NCI-H1694 treated with DMSO at 0.1 percent for 48 hours (cell line): ENCODE measurements around the gene PRTFDC1.
A peak's percentile ranks its signal among the peaks of the same experiment; 100 is the strongest.
"Not testable (repeated sequence)": the region's sequence is repeated elsewhere in the genome, so short reads cannot be mapped to it uniquely, and the experiment has no call there.

Source experiments
- DNase-seq: peaks from one replicate; lab custom pipeline; 2025; lab: John Stamatoyannopoulos, UW

Gene PRTFDC1

GRCh38 chr10:24952143-24952706, at the start of gene PRTFDC1:
Gene PRTFDC1, minus strand, starts transcription at chr10:24952606. Its CDS starts 31 bp downstream, at chr10:24952575.
- DNase-seq: peak; percentile 20

- DNase-seq: no peak
Observed at GRCh38 chr10:24998044-24998443, 45.6 kb upstream of the PRTFDC1 start.

- no peak for DNase-seq
Observed at GRCh38 chr10:24995072-24995471, 42.7 kb upstream of the PRTFDC1 start.

GRCh38 chr10:24993237-24993958, 41.0 kb upstream of the PRTFDC1 start:
- DNase-seq: no peak

GRCh38 chr10:24992512-24993133, 40.2 kb upstream of the PRTFDC1 start:
- no peak for DNase-seq

GRCh38 chr10:24991298-24991697, 38.9 kb upstream of the PRTFDC1 start:
- DNase-seq: no peak

- DNase-seq: peak; percentile 38
Observed at GRCh38 chr10:24989867-24990266, 37.5 kb upstream of the PRTFDC1 start.

GRCh38 chr10:24988831-24989640, 36.6 kb upstream of the PRTFDC1 start:
- DNase-seq: no peak

- DNase-seq: no peak
Observed at GRCh38 chr10:24984906-24985305, 32.5 kb upstream of the PRTFDC1 start.

- DNase-seq: no peak
Observed at GRCh38 chr10:24983946-24984345, 31.5 kb upstream of the PRTFDC1 start.

GRCh38 chr10:24983130-24983529, 30.7 kb upstream of the PRTFDC1 start:
- no peak for DNase-seq

- no peak for DNase-seq
Observed at GRCh38 chr10:24982319-24983112, 30.1 kb upstream of the PRTFDC1 start.

- no peak for DNase-seq
Observed at GRCh38 chr10:24981161-24981710, 28.8 kb upstream of the PRTFDC1 start.

GRCh38 chr10:24979685-24980084, 27.3 kb upstream of the PRTFDC1 start:
- no peak for DNase-seq

GRCh38 chr10:24974976-24975375, 22.6 kb upstream of the PRTFDC1 start:
- no peak for DNase-seq

GRCh38 chr10:24973163-24973562, 20.8 kb upstream of the PRTFDC1 start:
- no peak for DNase-seq

- no peak for DNase-seq
Observed at GRCh38 chr10:24971374-24971773, 19.0 kb upstream of the PRTFDC1 start.

GRCh38 chr10:24969841-24970281, 17.5 kb upstream of the PRTFDC1 start:
- no peak for DNase-seq

- DNase-seq: not testable (repeated sequence)
Observed at GRCh38 chr10:24968951-24969350, 16.5 kb upstream of the PRTFDC1 start.

GRCh38 chr10:24968349-24968748, 15.9 kb upstream of the PRTFDC1 start:
- DNase-seq: no peak

- DNase-seq: no peak
Observed at GRCh38 chr10:24966962-24967481, 14.6 kb upstream of the PRTFDC1 start.
